ENCODE measurements around the gene DMWD.

DNA sequence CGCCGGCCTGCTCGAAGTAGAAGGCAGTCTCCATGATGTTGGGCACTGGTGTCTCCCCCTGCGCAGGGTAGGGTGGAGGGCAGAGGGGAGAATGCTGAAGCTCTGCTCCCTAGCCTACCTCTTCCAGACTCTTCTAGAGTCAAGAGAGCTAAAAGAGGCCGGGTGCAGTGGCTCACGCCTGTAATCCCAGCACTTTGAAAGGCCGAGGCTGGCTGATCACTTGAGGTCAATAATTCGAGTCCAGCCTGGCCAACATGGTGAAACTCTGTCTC, 12.2 kb upstream of the DMWD start:
- TF ChIP-seq, protein P1, sequence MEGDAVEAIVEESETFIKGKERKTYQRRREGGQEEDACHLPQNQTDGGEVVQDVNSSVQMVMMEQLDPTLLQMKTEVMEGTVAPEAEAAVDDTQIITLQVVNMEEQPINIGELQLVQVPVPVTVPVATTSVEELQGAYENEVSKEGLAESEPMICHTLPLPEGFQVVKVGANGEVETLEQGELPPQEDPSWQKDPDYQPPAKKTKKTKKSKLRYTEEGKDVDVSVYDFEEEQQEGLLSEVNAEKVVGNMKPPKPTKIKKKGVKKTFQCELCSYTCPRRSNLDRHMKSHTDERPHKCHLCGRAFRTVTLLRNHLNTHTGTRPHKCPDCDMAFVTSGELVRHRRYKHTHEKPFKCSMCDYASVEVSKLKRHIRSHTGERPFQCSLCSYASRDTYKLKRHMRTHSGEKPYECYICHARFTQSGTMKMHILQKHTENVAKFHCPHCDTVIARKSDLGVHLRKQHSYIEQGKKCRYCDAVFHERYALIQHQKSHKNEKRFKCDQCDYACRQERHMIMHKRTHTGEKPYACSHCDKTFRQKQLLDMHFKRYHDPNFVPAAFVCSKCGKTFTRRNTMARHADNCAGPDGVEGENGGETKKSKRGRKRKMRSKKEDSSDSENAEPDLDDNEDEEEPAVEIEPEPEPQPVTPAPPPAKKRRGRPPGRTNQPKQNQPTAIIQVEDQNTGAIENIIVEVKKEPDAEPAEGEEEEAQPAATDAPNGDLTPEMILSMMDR (conservative IDR thresholded peaks at IDR 0.05; ENCODE audit: low read depth, low read length) = no peak
- no peak for TF ChIP-seq EZH2 (IDR thresholded peaks at IDR 0.05; ENCODE audit: borderline replicate concordance, low read depth, low read length, poor library complexity, severe bottlenecking)

All from A673 (cell line).